ENCODE measurements around the gene SLC39A9.

GRCh38 chr14:69427596-69427995 is 29.1 kb downstream of the SLC39A9 start:
- no peak for TF ChIP-seq TRIM24 (CRISPR knock-in tag; IDR thresholded peaks at IDR 0.05)
- no peak for TF ChIP-seq HDAC2 (CRISPR knock-in tag; IDR thresholded peaks at IDR 0.05)
- TF ChIP-seq ZSCAN29 (CRISPR knock-in tag; conservative IDR thresholded peaks at IDR 0.05) = no peak
- no peak for TF ChIP-seq TBP (CRISPR knock-in tag; IDR thresholded peaks at IDR 0.05)
- no peak for TF ChIP-seq ZNF121 (CRISPR knock-in tag; IDR thresholded peaks at IDR 0.05)
- no peak for TF ChIP-seq ADNP (CRISPR knock-in tag; IDR thresholded peaks at IDR 0.05)
- no peak for TF ChIP-seq CTCF (CRISPR knock-in tag; IDR thresholded peaks at IDR 0.05)
- no peak for TF ChIP-seq ZZZ3 (CRISPR knock-in tag; IDR thresholded peaks at IDR 0.05; ENCODE audit: borderline replicate concordance)

All from HepG2 (cell line).